K562 (cell line): ENCODE results near the gene OFD1. TPM values are rescaled to one million over a fixed set of nuclear protein-coding genes. Genes with fewer than 3 reads are reported as not detected.

Experiments
- ATAC-seq: fragments of 200-7000 bp; cut with Tn5 transposase; 3 replicates; pipeline ENCODE4 v1.9.1; 2020; ENCODE audit warnings: moderate library complexity
- BruUV-seq: library from RNA; stranded (reverse); fragments of 400-500 nt; replicated peaks from 2 replicates; lab custom pipeline; 2021; lab: Mats Ljungman, UMichigan
- CTCF ChIA-PET: fragments of 300-600 bp; formaldehyde crosslinking; extraction: SDS; loops from one replicate; lab custom pipeline; 2021; ENCODE audit warnings: low intra/inter-chr PET ratio; lab: Yijun Ruan, JAX
- POLR2A ChIA-PET: fragments of 300-600, 350-650 bp; sonication (Branson Sonifier 250); formaldehyde crosslinking; extraction: SDS; loops from one replicate; lab custom pipeline; 2021; ENCODE audit warnings: antibody characterized with exemption, inconsistent platforms; lab: Yijun Ruan, JAX
- DNase-seq, 4 experiments: peaks; one replicate each; pipeline versions ENCODE4 v3.0.0 to v3.0.0-alpha.2; 2011 to 2018; ENCODE audit warnings: low spot score in 3 of 4, mixed read lengths in 3 of 4; ENCODE audit errors: extremely low read depth in 1 of 4
- FAIRE-seq: peaks from 2 replicates; lab custom pipeline; 2011; peaks lifted over from hg19 to GRCh38; lab: Jason Lieb, UNC
- H2AFZ ChIP-seq: 2 replicates; pipeline ENCODE4 v1.6.0; 2011; ENCODE audit warnings: low read depth, low read length, control low read depth, inconsistent platforms
- H3K27ac ChIP-seq: fragments of 200-600 bp; 3 replicates; pipeline ENCODE4 v1.8.0; 2011; ENCODE audit warnings: low read depth, mild to moderate bottlenecking, control low read depth, inconsistent platforms, low read length, moderate library complexity, mixed read lengths; ENCODE audit errors: extremely low read depth
- H3K27me3 ChIP-seq, 2 experiments: fragments of 300-600 bp in 1 of 2; 2 replicates in 1 of 2; 3 replicates in 1 of 2; pipeline versions ENCODE4 v1.6.0 to v1.8.0; 2011; ENCODE audit warnings: inconsistent platforms in 2 of 2, low read length in 2 of 2, mild to moderate bottlenecking in 1 of 2, mixed read lengths in 1 of 2, moderate library complexity in 1 of 2; ENCODE audit not compliant: control insufficient read depth in 2 of 2, insufficient read depth in 2 of 2
- H3K36me3 ChIP-seq: fragments of 300-600 bp; 3 replicates; pipeline ENCODE4 v1.8.0; 2011; ENCODE audit warnings: mild to moderate bottlenecking, low read length, inconsistent platforms; ENCODE audit not compliant: control insufficient read depth, insufficient read depth
- H3K4me1 ChIP-seq, 2 experiments: fragments of 200-600 bp in 1 of 2; replicated peaks in 1 of 2; 2 replicates in 1 of 2; 3 replicates in 1 of 2; pipeline versions ENCODE4 v1.5.1 to v1.8.0; 2011; ENCODE audit warnings: inconsistent platforms in 2 of 2, low read length in 2 of 2, mild to moderate bottlenecking in 1 of 2, mixed read lengths in 1 of 2, moderate library complexity in 1 of 2; ENCODE audit not compliant: control insufficient read depth in 2 of 2, insufficient read depth in 2 of 2
- H3K4me2 ChIP-seq: 2 replicates; pipeline ENCODE4 v1.6.1; 2011; ENCODE audit warnings: low read length, control low read depth, inconsistent platforms, mixed read lengths; ENCODE audit not compliant: insufficient read depth
- H3K4me3 ChIP-seq: fragments of 200-600 bp; sonication (generic), shearing (Covaris generic); 2 replicates; pipeline ENCODE4 v1.5.1; 2016; ENCODE audit warnings: control low read depth, inconsistent platforms
- H3K79me2 ChIP-seq: fragments of 200-600 bp; 3 replicates; pipeline ENCODE4 v1.8.0; 2011; ENCODE audit warnings: low read length, inconsistent platforms; ENCODE audit not compliant: control insufficient read depth, insufficient read depth
- H3K9ac ChIP-seq, 2 experiments: 2 replicates each; pipeline versions ENCODE4 v1.6.0 to v1.6.1; 2011; ENCODE audit warnings: low read depth in 2 of 2, low read length in 2 of 2, control low read depth in 1 of 2, inconsistent platforms in 1 of 2, mild to moderate bottlenecking in 1 of 2, mixed read lengths in 1 of 2; ENCODE audit not compliant: insufficient read depth in 1 of 2
- H3K9me1 ChIP-seq: one replicate; pipeline ENCODE4 v1.6.0; 2011; ENCODE audit warnings: inconsistent platforms, mild to moderate bottlenecking, low read length, moderate library complexity; ENCODE audit not compliant: control insufficient read depth, insufficient read depth
- H3K9me3 ChIP-seq: replicated peaks from 2 replicates; pipeline ENCODE4 v1.5.1; 2011; ENCODE audit warnings: low read depth, low read length, inconsistent platforms; ENCODE audit not compliant: control insufficient read depth, insufficient read depth
- H4K20me1 ChIP-seq: replicated peaks from 2 replicates; pipeline ENCODE4 v1.6.1; 2011; ENCODE audit warnings: low read length, inconsistent platforms, mixed read lengths; ENCODE audit not compliant: control insufficient read depth, insufficient read depth
- CEBPB ChIP-seq: fragments of 450-650 bp; IDR thresholded peaks from 2 replicates; pipeline ENCODE4 v1.6.1; 2016; ENCODE audit warnings: missing genetic modification characterization, missing compliant biosample characterization
- CEBPG ChIP-seq, 3 experiments: fragments of 200-800 bp in 1 of 3; sonication (Bioruptor generic) in 1 of 3; sonication (generic) in 1 of 3; formaldehyde crosslinking in 1 of 3; IDR thresholded peaks in 2 of 3; conservative IDR thresholded peaks in 1 of 3; 2 replicates each; pipeline versions ENCODE4 v1.6.1 to v1.8.0; 2016 to 2022; ENCODE audit warnings: missing compliant biosample characterization in 2 of 3, missing genetic modification characterization in 2 of 3, mild to moderate bottlenecking in 1 of 3, missing genetic modification reagents in 1 of 3
- DACH1 ChIP-seq: fragments of 450-650 bp; IDR thresholded peaks from 2 replicates; pipeline ENCODE4 v1.6.1; 2018; ENCODE audit not compliant: partially characterized antibody
- E2F3 ChIP-seq: fragments of 250-450 bp; sonication (Bioruptor Pico); IDR thresholded peaks from 2 replicates; pipeline ENCODE4 v1.4.0; 2020; ENCODE audit warnings: mild to moderate bottlenecking
- FOXK2 ChIP-seq, 2 experiments: fragments of 450-650 bp; IDR thresholded peaks in 1 of 2; conservative IDR thresholded peaks in 1 of 2; 2 replicates each; pipeline ENCODE4 v1.6.1; 2016; ENCODE audit warnings: low read depth in 2 of 2, mild to moderate bottlenecking in 1 of 2
- ILF3 ChIP-seq: fragments of 450-650 bp; IDR thresholded peaks from 2 replicates; pipeline ENCODE4 v1.6.1; 2018; ENCODE audit warnings: antibody characterized with exemption, mild to moderate bottlenecking, moderate library complexity, borderline replicate concordance
- JUND ChIP-seq, 2 experiments: IDR thresholded peaks; 2 replicates in 1 of 2; 3 replicates in 1 of 2; pipeline ENCODE4 v1.6.1; 2011; ENCODE audit warnings: borderline replicate concordance in 2 of 2, low read depth in 2 of 2, low read length in 2 of 2, improper control_type of control experiment in 1 of 2, missing biosample characterization in 1 of 2, missing genetic modification characterization in 1 of 2, missing genetic modification reagents in 1 of 2
- NCOA2 ChIP-seq, 2 experiments: fragments of 450-650 bp; IDR thresholded peaks; 2 replicates each; pipeline ENCODE4 v1.6.1; 2018; ENCODE audit warnings: mild to moderate bottlenecking in 2 of 2, moderate library complexity in 1 of 2; ENCODE audit not compliant: partially characterized antibody in 2 of 2
- NR2F6 ChIP-seq: fragments of 450-650 bp; formaldehyde crosslinking; IDR thresholded peaks from 2 replicates; pipeline ENCODE4 v1.4.0; 2020; ENCODE audit warnings: mild to moderate bottlenecking
- RB1 ChIP-seq: fragments of 450-650 bp; IDR thresholded peaks from 2 replicates; pipeline ENCODE4 v1.6.1; 2017; ENCODE audit warnings: low read depth, mild to moderate bottlenecking
- TFAM ChIP-seq: fragments of 250-450 bp; sonication (Bioruptor Pico); conservative IDR thresholded peaks from 2 replicates; pipeline ENCODE4 v1.5.0; 2021; ENCODE audit warnings: mild to moderate bottlenecking, moderate library complexity
- TGIF2 ChIP-seq: sonication (generic); formaldehyde crosslinking; IDR thresholded peaks from 2 replicates; pipeline ENCODE4 v1.8.1; 2022; ENCODE audit warnings: mild to moderate bottlenecking, missing genetic modification reagents, moderate library complexity
- ZBTB34 ChIP-seq: fragments of 250-450 bp; sonication (Bioruptor Pico); IDR thresholded peaks from 2 replicates; pipeline ENCODE4 v1.8.0; 2021; ENCODE audit warnings: mild to moderate bottlenecking, moderate library complexity
- ZNF12 ChIP-seq: sonication (generic); formaldehyde crosslinking; IDR thresholded peaks from 2 replicates; pipeline ENCODE4 v1.4.0; 2020; ENCODE audit warnings: mild to moderate bottlenecking, missing genetic modification reagents
- ZNF140 ChIP-seq: fragments of 250-450 bp; sonication (Bioruptor Pico); IDR thresholded peaks from 2 replicates; pipeline ENCODE4 v1.8.0; 2021; ENCODE audit warnings: moderate library complexity, mild to moderate bottlenecking, inconsistent platforms
- ZNF316 ChIP-seq: fragments of 450-650 bp; IDR thresholded peaks from 2 replicates; pipeline ENCODE4 v1.6.1; 2016
- ZNF561 ChIP-seq: fragments of 450-650 bp; formaldehyde crosslinking; conservative IDR thresholded peaks from 2 replicates; pipeline ENCODE4 v1.4.0; 2020; ENCODE audit warnings: mild to moderate bottlenecking, moderate library complexity
- ZNF655 ChIP-seq: fragments of 250-450 bp; sonication (Bioruptor Pico); IDR thresholded peaks from 2 replicates; pipeline ENCODE4 v1.5.0; 2021
- WGBS: fragments of 100-300 bp; shearing (Covaris generic); methylation state at CpG from one replicate; pipeline ENCODE4 v1.1.6; 2016; ENCODE audit warnings: low coverage, mixed read lengths; ENCODE audit not compliant: insufficient coverage; ENCODE audit errors: missing lambda C conversion rate; 5-methylcytosine and 5-hydroxymethylcytosine counted together
- in situ Hi-C: fragments of 300-500 bp; cut with MboI; formaldehyde crosslinking; loops from 4 replicates; pipeline ENCODE4 v1.15.0; 2018; ENCODE audit warnings: inconsistent platforms, mixed read lengths
- intact Hi-C: fragments of 100-400 bp; cut with micrococcal nuclease; formaldehyde crosslinking; loops from 2 replicates; pipeline ENCODE4 v1.14.2; 2022
- polyA plus RNA-seq, 8 experiments: library from polyadenylated mRNA; depleted of rRNA in 4 of 8; stranded (reverse) in 5 of 8; unstranded in 3 of 8; fragments of >200 nt; fragmentation: Nextera tagmentation in 2 of 8; fragmentation: Illumina TruSeq in 1 of 8; extraction: Ambion mirVana in 2 of 8; extraction: Trizol in 1 of 8; gene quantifications; 2 replicates each; pipeline versions ENCODE4 v1.2.1 to v1.2.3, GENCODE V29; 2011 to 2014; ENCODE audit warnings: inconsistent platforms in 1 of 8, missing spikeins in 1 of 8
- total RNA-seq, 7 experiments: library from RNA; depleted of rRNA in 6 of 7; stranded (reverse); fragments of >200 nt in 6 of 7; fragmentation: Illumina TruSeq in 2 of 7; extraction: Trizol in 2 of 7; gene quantifications; 2 replicates each; pipeline versions ENCODE4 v1.2.1 to v1.2.3, GENCODE V29; 2011 to 2021; ENCODE audit warnings: low replicate concordance in 1 of 7

Gene OFD1
- total and polyA plus RNA-seq, 9 of the 15 experiments (the other 6 are each of a cell fraction or from before 2014, with no cell fraction given) = 22.0 to 49.1 (median 30.2) TPM

GRCh38 chrX:13756381-13756780 is 21.8 kb downstream of the OFD1 start (continued):
- TF ChIP-seq FOXK2 (conservative IDR thresholded peaks at IDR 0.05 in 1 of 2, IDR thresholded peaks at IDR 0.05 in 1 of 2; ENCODE audit: low read depth in 2 of 2) (no peak), ZNF655 (CRISPR knock-in tag) (no peak)
- TF ChIP-seq, all 486 proteins: peak for 0

- DNase-seq = no peak
- H3K4me3 ChIP-seq = no peak overlapping the region
- FAIRE-seq = no peak
- no peaks in the 10 kb centered on the region for H3K4me1 ChIP-seq
- H3K27ac ChIP-seq = no peak overlapping the region
- H3K9me3 ChIP-seq = no peaks in the 10 kb centered on the region
- in situ Hi-C loops (no loop called here), intact Hi-C loops (no loop called here)
- H3K27me3 ChIP-seq = no peaks in the 10 kb centered on the region
- no peaks in the 10 kb centered on the region for H4K20me1 ChIP-seq
- CTCF ChIA-PET = no interaction called here
- no peaks in the 10 kb centered on the region for H3K9me1 ChIP-seq
- WGBS = 76% methylated on average over 8 of the region's 8 CpGs
- ATAC-seq = no peak
- no TSS peak for BruUV-seq
- H3K79me2 ChIP-seq = no peaks in the 10 kb centered on the region
- H3K9ac ChIP-seq = no peak overlapping the region
- POLR2A ChIA-PET = no interaction called here
- H2AFZ ChIP-seq = no peak overlapping the region
- peaks cover 79% of the 10 kb centered on the region for H3K36me3 ChIP-seq
- no peak overlapping the region for H3K4me2 ChIP-seq
- TF ChIP-seq JUND (IDR thresholded peaks at IDR 0.05; ENCODE audit: borderline replicate concordance, low read depth, low read length) (no peak), JUND (tag; IDR thresholded peaks at IDR 0.05; ENCODE audit: borderline replicate concordance, low read depth, low read length) (no peak), NCOA2 (IDR thresholded peaks at IDR 0.05; ENCODE audit: partially characterized antibody in 2 of 2) (no peak), E2F3 (CRISPR knock-in tag) (no peak), ZNF561 (CRISPR knock-in tag) (no peak), ZNF316 (no peak), ZNF12 (CRISPR knock-in tag) (no peak), RB1 (no peak), NR2F6 (CRISPR knock-in tag) (no peak), CEBPG (CRISPR knock-in tag; IDR thresholded peaks at IDR 0.05) (no peak), CEBPG (tag; conservative IDR thresholded peaks at IDR 0.05 in 1 of 2, IDR thresholded peaks at IDR 0.05 in 1 of 2) (peak; percentile 12 to 83; a peak in 2 of 4 replicates), ILF3 (no peak), CEBPB (tag) (peak; percentile 85), ZBTB34 (CRISPR knock-in tag) (no peak), TGIF2 (CRISPR knock-in tag) (no peak), DACH1 (no peak), TFAM (CRISPR knock-in tag) (no peak), ZNF140 (CRISPR knock-in tag) (no peak)
Observed at GRCh38 chrX:13759152-13759718, 24.7 kb downstream of the OFD1 start.
